NCI-H748 (cell line): ENCODE measurements around the gene PAK1IP1.
"Not testable (repeated sequence)": the region's sequence is repeated elsewhere in the genome, so short reads cannot be mapped to it uniquely, and the experiment has no call there.

Experiments
- DNase-seq: peaks from one replicate; lab custom pipeline; 2025; ENCODE audit not compliant: unreplicated experiment; lab: John Stamatoyannopoulos, UW

PAK1IP1 gene

DNA sequence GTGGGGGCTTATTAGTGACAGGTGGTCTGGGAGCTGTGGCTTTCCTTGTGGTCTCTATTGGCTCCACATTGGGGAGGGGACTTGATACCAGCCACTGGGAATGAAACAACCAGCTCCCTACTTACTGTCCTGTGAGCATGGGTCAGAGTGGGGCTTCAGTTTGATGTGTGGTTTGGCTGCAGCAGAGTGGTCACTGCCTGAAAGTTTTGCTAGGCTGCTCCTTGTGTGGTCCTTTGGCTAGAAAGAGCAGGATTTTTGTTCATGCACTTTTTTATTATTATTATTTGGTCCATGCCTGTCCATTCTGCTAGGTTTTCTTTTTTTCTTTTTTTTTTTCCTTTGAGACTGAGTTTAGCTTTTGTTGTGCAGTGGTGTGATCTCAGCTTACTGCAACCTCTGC lies 45.3 kb downstream of the PAK1IP1 start:
- DNase-seq, result no peak

DNA sequence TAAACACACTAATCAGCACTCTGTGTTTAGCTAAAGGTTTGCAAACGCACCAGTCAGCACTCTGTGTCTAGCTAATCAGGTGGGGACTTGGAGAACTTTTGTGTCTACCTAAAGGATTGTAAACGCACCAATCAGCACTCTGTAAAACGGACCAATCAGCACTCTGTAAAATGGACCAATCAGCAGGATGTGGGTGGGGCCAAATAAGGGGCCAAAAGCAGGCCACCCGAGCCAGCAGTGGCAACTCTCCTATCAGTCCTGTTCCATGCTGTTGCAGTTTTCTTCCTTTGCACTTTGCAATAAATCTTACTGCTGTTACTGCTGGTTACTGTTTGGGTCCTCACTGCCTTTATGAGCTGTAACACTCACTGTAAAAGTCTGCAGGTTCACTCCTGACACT lies 46.9 kb downstream of the PAK1IP1 start:
- DNase-seq, result not testable (repeated sequence)

DNA sequence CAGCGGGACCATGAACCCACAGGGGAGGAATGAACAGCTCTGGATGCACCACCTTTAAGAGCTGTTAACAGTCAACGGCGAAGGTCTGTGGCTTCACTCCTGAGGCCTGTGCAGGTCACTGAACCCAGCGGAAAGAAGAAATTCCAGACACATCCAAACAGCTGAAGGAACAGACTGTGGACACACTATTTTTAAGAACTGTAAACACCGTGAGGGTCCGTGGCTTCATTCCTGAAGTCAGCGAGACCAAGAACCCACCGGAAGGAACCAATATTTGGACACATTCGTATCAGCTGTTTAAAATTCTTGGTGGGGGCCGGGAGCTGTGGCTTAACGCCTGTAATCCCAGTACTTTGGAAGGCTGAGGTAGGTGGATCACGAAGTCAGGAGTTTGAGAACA lies 47.5 kb downstream of the PAK1IP1 start:
- no peak for DNase-seq

DNA sequence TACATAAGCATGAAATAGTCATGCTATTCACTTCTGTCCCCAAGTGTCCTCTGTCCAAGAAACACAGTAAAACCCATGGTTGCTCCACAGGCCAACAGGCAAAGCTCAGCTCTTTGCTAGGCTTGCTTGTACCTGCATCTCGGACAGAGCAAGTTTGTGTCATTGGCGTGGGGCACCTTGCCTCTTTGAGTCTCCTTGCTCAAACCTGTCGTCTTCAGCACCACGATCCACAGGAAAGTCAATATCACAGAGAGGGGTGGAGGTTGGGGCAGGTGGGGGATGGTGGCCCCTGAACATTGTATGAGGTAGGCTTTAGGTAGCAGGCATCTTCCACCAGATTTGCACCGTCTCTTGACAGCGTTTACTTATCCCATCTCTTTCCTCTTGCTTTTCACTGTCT lies 48.7 kb downstream of the PAK1IP1 start:
- DNase-seq, result no peak

DNA sequence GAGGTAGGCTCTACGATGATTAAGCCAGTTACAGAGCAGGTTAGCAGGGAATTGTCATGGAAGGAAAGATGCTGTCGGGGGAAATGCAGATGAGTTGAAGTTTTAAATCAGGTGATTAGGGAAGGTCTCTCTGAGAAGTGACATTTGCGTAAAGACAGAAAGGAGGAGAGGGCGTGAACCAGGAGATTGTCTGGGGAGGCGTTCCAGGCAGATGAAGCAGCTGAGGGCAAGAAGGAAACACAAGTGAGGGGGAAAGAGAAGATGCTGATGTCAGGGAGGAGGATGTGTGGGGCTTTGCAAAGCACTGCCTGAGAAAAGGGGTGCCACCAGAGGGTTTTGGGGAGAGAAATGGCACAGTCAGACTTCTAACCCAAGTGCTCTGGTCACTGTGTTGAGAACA lies 50.3 kb downstream of the PAK1IP1 start:
- DNase-seq, result no peak

DNA sequence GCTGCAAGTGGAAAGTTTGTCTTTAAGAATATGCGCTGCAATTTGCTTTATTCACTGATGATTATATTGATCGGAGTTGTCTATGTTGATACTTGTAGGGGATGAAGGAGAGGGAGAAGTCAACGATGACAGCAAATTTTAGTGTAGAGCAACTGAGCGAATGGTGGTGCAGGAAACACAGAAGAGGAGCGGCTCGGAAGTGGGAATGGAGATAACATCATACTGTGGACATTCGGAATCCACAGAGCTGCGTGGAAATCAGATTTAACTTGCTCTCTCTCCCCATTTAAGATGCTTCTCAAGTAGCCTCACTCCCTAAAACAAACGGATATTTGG lies 52.1 kb downstream of the PAK1IP1 start:
- no peak for DNase-seq

DNA sequence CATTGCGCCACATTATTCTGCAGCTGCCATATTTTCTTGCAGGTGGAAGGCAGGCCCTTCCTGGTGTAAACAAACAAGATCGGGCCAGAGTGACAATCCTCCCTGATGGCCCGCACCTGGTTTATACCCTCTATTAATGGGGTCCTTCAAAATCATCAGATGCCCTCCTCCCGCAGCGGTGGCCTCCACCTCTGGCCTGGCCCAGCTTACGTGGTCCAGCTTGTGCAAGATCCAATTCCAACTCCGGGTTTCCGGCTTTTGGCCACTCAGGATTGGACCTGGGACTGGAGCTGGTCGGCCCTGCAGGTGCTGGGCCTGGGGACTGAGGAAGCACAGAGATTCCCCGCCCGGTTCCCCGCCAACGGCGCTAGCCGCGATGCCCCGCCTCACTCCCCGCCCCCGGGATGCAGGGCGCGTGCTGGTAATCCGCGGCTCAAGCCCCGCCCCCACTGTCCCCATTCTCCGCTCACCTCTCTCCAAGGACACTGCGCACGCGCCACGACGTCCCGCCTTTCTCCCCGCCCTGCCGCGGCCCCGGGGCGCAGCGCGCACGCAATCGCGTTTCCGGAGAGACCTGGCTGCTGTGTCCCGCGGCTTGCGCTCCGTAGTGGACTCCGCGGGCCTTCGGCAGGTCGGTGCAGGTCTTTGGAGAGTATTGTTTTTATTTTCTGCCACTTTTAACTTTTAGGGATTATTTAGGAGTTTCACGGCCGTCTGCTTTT lies 52.6 kb downstream of the PAK1IP1 start, which contains the start of gene TMEM14B:
TSS of gene TMEM14B (plus strand) at position 555 of the 722 bp plus-strand sequence. CDS start 1,441 bp downstream, outside the sequence.
- DNase-seq, result peak; percentile 99

DNA sequence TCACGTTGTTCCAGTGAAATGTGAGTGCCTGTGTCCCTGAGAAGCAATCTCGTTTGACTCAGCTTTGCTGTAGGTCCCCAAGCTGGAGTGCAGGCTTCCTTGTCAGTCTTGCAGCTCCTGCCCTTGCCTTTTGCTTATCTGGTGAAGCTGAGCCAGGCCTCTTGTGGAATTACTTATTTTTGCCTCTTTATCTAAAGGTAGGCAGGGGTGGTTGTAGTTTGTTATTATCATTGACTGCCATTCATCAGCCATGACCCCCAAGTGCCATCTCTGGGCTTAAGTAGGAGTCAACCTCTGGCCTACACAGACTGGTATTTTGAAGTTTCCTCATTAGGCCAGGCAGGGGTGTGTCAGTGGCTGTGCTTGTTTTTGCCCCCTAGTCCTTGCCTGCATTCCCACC lies 55.0 kb downstream of the PAK1IP1 start:
- DNase-seq, result no peak

DNA sequence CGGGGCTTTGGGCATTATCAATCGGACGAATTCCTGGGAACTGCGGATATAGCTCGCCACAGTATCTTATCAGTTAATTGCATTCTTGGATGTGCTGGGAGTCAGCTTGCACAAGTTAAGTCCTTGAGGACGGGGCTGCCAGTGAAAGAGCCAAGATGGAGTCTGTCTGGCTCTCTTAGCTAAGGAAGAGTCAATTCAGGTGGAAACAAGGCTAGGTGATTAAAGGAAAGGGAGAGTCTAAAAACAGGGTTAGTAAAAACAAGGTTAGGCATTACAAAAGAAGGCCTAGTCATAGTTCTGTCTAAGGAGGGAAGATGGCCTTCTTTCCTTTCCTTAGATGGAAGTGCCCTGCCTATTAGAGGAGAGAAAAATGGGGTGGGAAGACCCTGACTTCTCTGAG lies 55.8 kb downstream of the PAK1IP1 start:
- DNase-seq, result not testable (repeated sequence)

DNA sequence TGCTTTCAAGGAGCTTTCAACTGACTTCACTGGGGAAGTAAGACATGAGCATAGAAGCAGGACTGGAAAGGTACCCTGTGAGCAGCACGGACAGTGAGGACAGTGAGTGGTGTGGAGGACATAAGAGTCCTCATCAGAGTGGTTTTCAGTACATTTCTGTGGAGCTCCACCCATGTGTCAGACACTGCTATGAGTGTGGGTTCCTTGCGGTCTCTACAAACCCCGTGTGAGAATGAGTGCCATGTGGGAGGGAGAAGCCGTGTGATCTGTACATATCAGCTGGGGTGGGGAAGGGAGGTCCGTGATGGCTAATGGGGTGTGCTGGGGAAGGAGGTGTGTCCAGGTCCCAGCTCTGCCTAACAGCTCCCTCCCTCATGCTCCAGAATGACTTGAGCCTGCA lies 57.0 kb downstream of the PAK1IP1 start:
- DNase-seq, result not testable (repeated sequence)

DNA sequence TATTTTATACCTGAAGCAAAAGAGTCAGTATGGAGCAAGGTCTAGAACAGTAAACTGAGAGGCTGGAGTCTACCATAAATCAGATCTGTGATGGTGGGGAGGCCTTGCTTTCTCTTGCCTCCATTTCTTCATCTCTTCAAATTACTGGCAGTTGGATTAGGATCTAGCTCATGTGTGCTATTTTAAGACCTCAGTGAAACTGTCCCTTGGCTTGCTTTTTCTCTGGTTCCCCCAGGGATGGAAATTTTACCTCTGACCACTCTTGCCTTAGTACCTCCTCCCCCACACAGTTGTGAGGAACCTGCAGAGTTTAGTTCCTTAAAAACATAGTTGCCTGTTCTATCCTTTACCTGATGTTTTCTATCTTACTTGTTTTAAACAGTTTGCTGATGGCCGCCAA lies 61.3 kb downstream of the PAK1IP1 start:
- no peak for DNase-seq
